Smooth muscle cell (in vitro differentiated cells): ENCODE data around the gene SLC9A3. TPM values are rescaled to one million over a fixed set of nuclear protein-coding genes. Genes with fewer than 3 reads are reported as not detected.

Experiments used
- DNase-seq: peaks from one replicate; lab custom pipeline; 2025; ENCODE audit not compliant: unreplicated experiment; lab: John Stamatoyannopoulos, UW
- H2AFZ ChIP-seq: fragments of 200-600 bp; sonication (generic); 2 replicates; pipeline ENCODE4 v1.6.0; 2016; ENCODE audit warnings: antibody characterized with exemption, low read depth, mild to moderate bottlenecking
- H3F3A ChIP-seq: fragments of 200-600 bp; sonication (generic); 2 replicates; pipeline ENCODE4 v1.6.0; 2017; ENCODE audit warnings: antibody characterized with exemption, low read depth
- H3K27ac ChIP-seq: fragments of 200-600 bp; sonication (generic); 2 replicates; pipeline ENCODE4 v1.5.1; 2016; ENCODE audit warnings: low read depth, mild to moderate bottlenecking
- H3K27me3 ChIP-seq: fragments of 200-600 bp; sonication (generic); 2 replicates; pipeline ENCODE4 v1.6.1; 2016; ENCODE audit warnings: low read depth, mild to moderate bottlenecking
- H3K36me3 ChIP-seq: fragments of 200-600 bp; sonication (generic); 2 replicates; pipeline ENCODE4 v1.5.1; 2016; ENCODE audit warnings: low read depth
- H3K4me1 ChIP-seq: fragments of 200-600 bp; sonication (generic); 2 replicates; pipeline ENCODE4 v1.5.1; 2016; ENCODE audit warnings: low read depth
- H3K4me2 ChIP-seq: fragments of 200-600 bp; sonication (generic); 2 replicates; pipeline ENCODE4 v1.6.0; 2016; ENCODE audit warnings: mild to moderate bottlenecking
- H3K4me3 ChIP-seq: fragments of 200-600 bp; sonication (generic); 2 replicates; pipeline ENCODE4 v1.5.1; 2016; ENCODE audit warnings: mild to moderate bottlenecking
- H3K79me2 ChIP-seq: fragments of 200-600 bp; sonication (generic); 2 replicates; pipeline ENCODE4 v1.6.0; 2016; ENCODE audit warnings: low read depth, mild to moderate bottlenecking
- H3K9ac ChIP-seq: fragments of 200-600 bp; sonication (generic); 2 replicates; pipeline ENCODE4 v1.6.0; 2016; ENCODE audit warnings: low read depth
- H3K9me3 ChIP-seq: fragments of 200-600 bp; sonication (generic); replicated peaks from 2 replicates; pipeline ENCODE4 v1.5.1; 2016; ENCODE audit warnings: low read depth
- H4K20me1 ChIP-seq: fragments of 200-600 bp; sonication (generic); 2 replicates; pipeline ENCODE4 v1.6.0; 2016; ENCODE audit warnings: low read depth
- WGBS: methylation state at CpG from one replicate; pipeline ENCODE4 v1.1.7; 2016; ENCODE audit warnings: low lambda C conversion rate; 5-methylcytosine and 5-hydroxymethylcytosine counted together
- polyA plus RNA-seq: library from polyadenylated mRNA; unstranded; fragments of >200 nt; fragmentation: Nextera tagmentation; extraction: Ambion mirVana; gene quantifications from 2 replicates; pipeline ENCODE4 v1.2.1, GENCODE V29; 2016
- total RNA-seq: library from RNA; depleted of rRNA; stranded (reverse); fragments of >200 nt; gene quantifications from 2 replicates; pipeline ENCODE4 v1.2.3, GENCODE V29; 2014
- TF ChIP-seq, protein P1 (sequence below): fragments of 200-600 bp; sonication (generic); IDR thresholded peaks from 2 replicates; pipeline ENCODE4 v1.5.1; 2017; ENCODE audit warnings: borderline replicate concordance, mild to moderate bottlenecking, antibody characterized with exemption; ENCODE audit not compliant: insufficient read depth, poor library complexity, severe bottlenecking

SLC9A3 gene
- total and polyA plus RNA-seq, 2 experiments from 2014 or later = 1.1 to 1.8 TPM

DNA sequence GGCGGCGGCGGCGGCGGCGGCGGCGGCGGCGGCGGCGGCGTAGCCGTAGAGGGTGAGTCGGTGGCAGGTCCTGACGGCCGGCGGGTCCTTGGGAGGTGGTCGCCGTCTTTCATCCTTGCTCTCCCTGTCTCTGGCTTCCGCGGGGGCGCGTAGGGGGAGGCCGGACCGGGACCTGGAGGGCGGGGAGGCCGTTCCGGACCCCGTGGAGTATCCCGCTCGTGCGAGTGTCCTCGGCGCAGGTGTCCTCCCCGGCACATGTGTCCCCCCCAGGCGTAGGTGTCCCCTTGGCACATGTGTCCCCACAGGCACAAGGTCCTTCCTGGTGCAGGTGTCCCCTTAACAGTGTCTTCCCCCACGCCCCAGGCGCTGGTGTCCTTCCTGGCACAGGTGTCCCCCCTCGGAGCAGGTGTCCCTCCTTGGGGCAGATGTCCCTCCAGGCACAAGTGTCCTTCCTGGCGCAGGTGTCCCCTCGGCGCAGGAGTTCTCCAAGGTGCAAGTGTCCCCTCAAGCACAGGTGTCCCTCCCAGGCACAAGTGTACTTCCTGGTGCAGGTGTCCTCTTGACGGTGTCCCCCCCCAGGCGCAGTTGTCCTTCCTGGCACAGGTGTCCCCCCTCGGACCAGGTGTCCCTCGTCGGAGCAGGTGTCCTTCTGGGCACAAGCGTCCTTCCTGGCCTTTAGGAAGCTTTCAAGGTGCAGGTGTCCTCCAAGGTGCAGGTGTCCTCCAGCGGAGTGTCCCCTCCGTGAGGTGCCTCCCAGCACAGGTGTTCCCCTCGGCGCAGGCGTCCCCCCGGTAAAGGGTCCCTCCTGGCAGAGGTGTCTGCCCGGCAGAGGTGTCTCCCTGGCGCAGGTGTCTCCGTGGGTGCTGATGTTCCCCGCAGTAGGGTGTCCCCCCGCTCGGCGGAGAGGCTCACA, 80.8 kb downstream of the SLC9A3 start:
- Histone ChIP-seq H3K27ac (no peak overlapping the region), H3K9me3 (no peaks in the 10 kb centered on the region), H3F3A (peaks cover 3% of the 10 kb centered on the region), H2AFZ (no peak overlapping the region), H3K36me3 (no peaks in the 10 kb centered on the region), H3K9ac (peak overlapping the region; percentile 89), H4K20me1 (peaks cover 9% of the 10 kb centered on the region), H3K4me2 (peak overlapping the region; percentile 100), H3K79me2 (peaks cover 33% of the 10 kb centered on the region), H3K27me3 (no peaks in the 10 kb centered on the region), H3K4me1 (peaks cover 14% of the 10 kb centered on the region), H3K4me3 (peak overlapping the region; percentile 97)
- 38% methylated on average over 40 of the region's 62 CpGs for WGBS
- no peak for DNase-seq
- TF ChIP-seq, protein P1, sequence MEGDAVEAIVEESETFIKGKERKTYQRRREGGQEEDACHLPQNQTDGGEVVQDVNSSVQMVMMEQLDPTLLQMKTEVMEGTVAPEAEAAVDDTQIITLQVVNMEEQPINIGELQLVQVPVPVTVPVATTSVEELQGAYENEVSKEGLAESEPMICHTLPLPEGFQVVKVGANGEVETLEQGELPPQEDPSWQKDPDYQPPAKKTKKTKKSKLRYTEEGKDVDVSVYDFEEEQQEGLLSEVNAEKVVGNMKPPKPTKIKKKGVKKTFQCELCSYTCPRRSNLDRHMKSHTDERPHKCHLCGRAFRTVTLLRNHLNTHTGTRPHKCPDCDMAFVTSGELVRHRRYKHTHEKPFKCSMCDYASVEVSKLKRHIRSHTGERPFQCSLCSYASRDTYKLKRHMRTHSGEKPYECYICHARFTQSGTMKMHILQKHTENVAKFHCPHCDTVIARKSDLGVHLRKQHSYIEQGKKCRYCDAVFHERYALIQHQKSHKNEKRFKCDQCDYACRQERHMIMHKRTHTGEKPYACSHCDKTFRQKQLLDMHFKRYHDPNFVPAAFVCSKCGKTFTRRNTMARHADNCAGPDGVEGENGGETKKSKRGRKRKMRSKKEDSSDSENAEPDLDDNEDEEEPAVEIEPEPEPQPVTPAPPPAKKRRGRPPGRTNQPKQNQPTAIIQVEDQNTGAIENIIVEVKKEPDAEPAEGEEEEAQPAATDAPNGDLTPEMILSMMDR = no peak

DNA sequence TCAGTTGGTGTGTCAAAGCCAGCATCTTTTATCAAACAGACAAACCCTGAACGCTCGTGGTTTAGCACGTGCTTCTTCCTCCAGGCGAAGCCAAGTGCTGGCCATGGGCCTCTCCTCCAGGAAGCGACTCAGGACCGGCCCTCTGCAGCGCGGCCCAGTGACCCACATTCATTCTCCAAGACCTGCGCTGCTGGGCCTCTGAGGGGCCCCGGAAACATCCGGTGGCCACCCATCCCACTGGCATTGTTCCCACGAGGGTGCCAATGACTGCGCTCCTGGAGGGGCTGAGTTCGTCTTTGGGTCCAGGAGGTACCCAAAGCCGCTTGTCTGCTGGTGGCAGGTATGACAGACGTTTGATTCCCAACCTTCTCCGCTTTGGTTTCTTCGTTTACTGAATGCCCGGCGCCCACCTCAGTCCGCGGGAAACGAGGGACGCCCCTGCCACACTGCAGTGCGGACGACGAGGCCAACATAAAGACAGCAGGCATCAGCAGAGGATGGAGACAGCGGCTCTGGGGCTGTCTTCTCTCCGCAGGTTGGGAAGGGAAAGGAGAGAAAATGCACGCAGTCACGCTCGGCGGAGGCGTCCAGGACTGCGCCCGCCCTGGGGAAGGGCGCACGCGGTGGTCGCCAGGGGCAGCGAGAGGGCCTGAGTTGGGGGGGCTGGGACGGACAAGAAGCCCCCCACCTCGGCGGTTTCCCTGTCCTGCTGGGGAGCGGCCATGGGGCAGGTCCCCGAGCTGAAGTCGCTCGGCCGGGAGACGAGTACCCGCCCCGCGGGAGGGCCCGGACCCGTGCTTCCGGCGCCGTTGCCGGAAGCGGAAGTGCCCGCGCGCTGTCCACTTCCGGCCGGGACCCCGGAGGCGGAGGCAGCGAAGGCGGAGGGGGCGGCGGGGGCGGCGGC, 81.7 kb downstream of the SLC9A3 start, which contains the start of gene EXOC3:
EXOC3 (plus strand) TSS at position 842 of the 904 bp plus-strand sequence. CDS start 3,030 bp downstream, outside the sequence.
- H3K9ac ChIP-seq = peak within 1 kb of the TSS; percentile 89
- no peaks in the 10 kb centered on the region for H3K9me3 ChIP-seq
- H3F3A ChIP-seq = peaks cover 3% of the 10 kb centered on the region
- peak within 1 kb of the TSS; percentile 89 for H2AFZ ChIP-seq
- DNase-seq = peak; percentile 26
- H4K20me1 ChIP-seq = peaks cover 9% of the 10 kb centered on the region
- WGBS = 12% methylated on average over 58 of the region's 73 CpGs
- H3K36me3 ChIP-seq = no peaks in the 10 kb centered on the region
- peaks cover 14% of the 10 kb centered on the region for H3K4me1 ChIP-seq
- peak within 1 kb of the TSS; percentile 67 for H3K27ac ChIP-seq
- peak within 1 kb of the TSS; percentile 97 for H3K4me3 ChIP-seq
- peak within 1 kb of the TSS; percentile 100 for H3K4me2 ChIP-seq
- peaks cover 33% of the 10 kb centered on the region for H3K79me2 ChIP-seq
- TF ChIP-seq, protein P1 = no peak
- H3K27me3 ChIP-seq = no peaks in the 10 kb centered on the region

DNA sequence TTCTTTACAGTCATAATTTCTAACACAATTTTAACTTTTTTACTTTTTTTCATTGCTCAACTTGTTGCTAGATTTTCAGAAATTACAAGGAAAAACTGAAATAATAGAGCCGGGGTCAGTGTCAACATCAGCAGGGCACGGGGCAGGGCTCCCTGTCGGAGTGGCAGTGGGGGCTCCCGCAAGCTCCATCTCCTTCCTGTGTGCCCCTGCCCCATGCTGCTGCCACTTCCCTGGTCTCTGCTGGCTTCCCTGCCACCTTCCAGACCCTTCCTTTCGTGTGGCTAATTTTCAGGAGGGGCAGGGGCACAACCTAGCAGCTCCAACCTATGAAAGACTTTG, 82.3 kb downstream of the SLC9A3 start:
- WGBS = 96% methylated on average over 5 of the region's 5 CpGs
- Histone ChIP-seq H3K79me2 (peaks cover 33% of the 10 kb centered on the region), H3K9ac (peak overlapping the region; percentile 89), H3K4me3 (peak overlapping the region; percentile 97), H3K27ac (peak overlapping the region; percentile 67), H2AFZ (no peak overlapping the region), H4K20me1 (peaks cover 9% of the 10 kb centered on the region), H3K9me3 (no peaks in the 10 kb centered on the region), H3K4me2 (peak overlapping the region; percentile 100), H3K27me3 (no peaks in the 10 kb centered on the region), H3F3A (peaks cover 3% of the 10 kb centered on the region), H3K36me3 (no peaks in the 10 kb centered on the region), H3K4me1 (peaks cover 14% of the 10 kb centered on the region)
- DNase-seq = no peak
- TF ChIP-seq, protein P1 = no peak
